PC-3 (cell line): ENCODE results near the gene TRIP6.

Source experiments
- CTCF ChIP-seq: fragments of 300-600 bp; sonication (generic); conservative IDR thresholded peaks from 2 replicates; pipeline ENCODE4 v1.5.1; 2017; ENCODE audit warnings: antibody characterized with exemption, low read depth, mild to moderate bottlenecking, low read length
- EZH2 ChIP-seq: fragments of 300-600 bp; sonication (generic); IDR thresholded peaks from one replicate; pipeline ENCODE4 v1.6.1; 2017; ENCODE audit warnings: antibody characterized with exemption, mild to moderate bottlenecking, low read length; ENCODE audit not compliant: unreplicated experiment
- EZH2phosphoT487 ChIP-seq: fragments of 300-600 bp; sonication (generic); IDR thresholded peaks from 2 replicates; pipeline ENCODE4 v1.6.1; 2018; ENCODE audit warnings: mild to moderate bottlenecking, antibody characterized with exemption, low read length, borderline replicate concordance

- TF ChIP-seq CTCF (no peak), EZH2 (no peak), EZH2phosphoT487 (no peak)
These were observed 5.6 kb upstream of the TRIP6 start for GRCh38 chr7:100861616-100861985.
